ENCODE data around the gene C2orf15. TPM values are rescaled to one million over a fixed set of nuclear protein-coding genes. Genes with fewer than 3 reads are reported as not detected.
"Not testable (repeated sequence)": the region's sequence is repeated elsewhere in the genome, so short reads cannot be mapped to it uniquely, and the experiment has no call there.

Gene C2orf15
- polyA plus RNA-seq, 3 donors = 0.76 to 1.8 TPM; not detected in 1

GRCh38 chr2:99156891-99157290, 15.4 kb downstream of the C2orf15 start:
- H3K27ac ChIP-seq (ENCODE audit: low read depth, low read length) = no peak overlapping the region
- 55 to 73% (median 56%) methylated on average over 1 of the region's 1 CpG for WGBS, 3 donors

DNA sequence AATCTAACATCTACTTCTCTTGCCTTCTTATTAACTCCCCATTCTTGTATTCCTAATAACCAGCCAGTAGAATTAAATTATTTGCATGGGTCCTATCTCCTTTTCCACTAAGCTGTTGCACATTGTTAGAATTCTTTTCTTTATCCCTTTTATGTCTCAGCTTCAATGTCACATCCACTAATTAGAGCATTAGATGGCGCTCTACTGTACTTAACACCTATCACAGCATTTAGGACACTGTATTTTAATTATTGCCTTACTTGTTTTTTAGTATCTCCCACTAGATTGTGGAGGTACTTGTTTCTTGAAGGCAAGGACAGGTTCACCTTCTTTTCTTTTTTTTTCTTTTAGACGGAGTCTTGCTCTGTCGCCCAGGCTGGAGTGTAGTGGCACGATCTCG, 17.1 kb downstream of the C2orf15 start:
- no peak overlapping the region for H3K27ac ChIP-seq (ENCODE audit: low read depth, low read length)
- WGBS, 3 donors = 94 to 95% (median 94%) methylated on average over 5 of the region's 5 CpGs

GRCh38 chr2:99159594-99159993, 18.1 kb downstream of the C2orf15 start:
- H3K27ac ChIP-seq (ENCODE audit: low read depth, low read length) = no peak overlapping the region
- WGBS, 3 donors = 90 to 94% (median 91%) methylated on average over 4 of the region's 4 CpGs

GRCh38 chr2:99166218-99166617, 24.7 kb downstream of the C2orf15 start:
- 85 to 88% (median 87%) methylated on average over 5 of the region's 5 CpGs for WGBS, 3 donors
- no peak overlapping the region for H3K27ac ChIP-seq (ENCODE audit: low read depth, low read length)

GRCh38 chr2:99169534-99169933, 28.0 kb downstream of the C2orf15 start:
- H3K27ac ChIP-seq (ENCODE audit: low read depth, low read length) = no peak overlapping the region
- 51 to 63% (median 59%) methylated on average over 1 of the region's 1 CpG for WGBS, 3 donors

DNA sequence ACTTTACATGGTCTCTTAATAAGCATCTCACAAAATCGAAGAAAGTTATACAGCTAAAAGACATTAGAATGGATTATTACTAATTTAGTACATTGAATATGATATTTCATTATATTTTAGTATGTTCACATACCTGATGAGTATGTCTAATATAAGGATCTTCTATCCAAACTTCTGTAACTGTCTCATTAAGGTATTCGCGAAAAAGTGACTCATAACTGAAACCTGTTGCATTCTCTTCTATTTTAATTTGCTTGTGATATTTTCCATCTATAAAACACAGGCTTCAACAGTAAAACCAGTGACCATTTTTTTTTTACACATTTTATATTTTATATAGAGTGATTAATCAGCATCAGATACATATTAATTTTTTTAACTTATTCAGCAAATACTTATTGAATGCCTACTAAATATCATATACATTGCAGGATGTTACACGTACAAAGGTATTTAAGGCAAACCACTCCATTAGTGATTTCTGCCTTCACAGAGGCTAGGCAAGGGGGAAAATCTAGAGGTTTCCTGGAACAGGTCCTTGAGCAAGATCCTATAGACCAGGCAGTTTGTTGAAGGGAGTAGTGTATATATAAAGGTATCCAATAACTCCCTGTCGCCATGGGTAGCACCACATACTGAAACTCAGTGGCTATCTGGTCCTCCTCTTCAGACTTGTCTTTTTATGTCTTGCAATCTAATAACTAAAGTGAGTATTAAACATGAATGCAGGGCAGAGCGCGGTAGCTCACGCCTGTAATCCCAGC, 30.1 kb downstream of the C2orf15 start:
- H3K27ac ChIP-seq (ENCODE audit: low read depth, low read length) = no peak overlapping the region
- 97 to 98% (median 97%) methylated on average over 8 of the region's 8 CpGs for WGBS, 3 donors

DNA sequence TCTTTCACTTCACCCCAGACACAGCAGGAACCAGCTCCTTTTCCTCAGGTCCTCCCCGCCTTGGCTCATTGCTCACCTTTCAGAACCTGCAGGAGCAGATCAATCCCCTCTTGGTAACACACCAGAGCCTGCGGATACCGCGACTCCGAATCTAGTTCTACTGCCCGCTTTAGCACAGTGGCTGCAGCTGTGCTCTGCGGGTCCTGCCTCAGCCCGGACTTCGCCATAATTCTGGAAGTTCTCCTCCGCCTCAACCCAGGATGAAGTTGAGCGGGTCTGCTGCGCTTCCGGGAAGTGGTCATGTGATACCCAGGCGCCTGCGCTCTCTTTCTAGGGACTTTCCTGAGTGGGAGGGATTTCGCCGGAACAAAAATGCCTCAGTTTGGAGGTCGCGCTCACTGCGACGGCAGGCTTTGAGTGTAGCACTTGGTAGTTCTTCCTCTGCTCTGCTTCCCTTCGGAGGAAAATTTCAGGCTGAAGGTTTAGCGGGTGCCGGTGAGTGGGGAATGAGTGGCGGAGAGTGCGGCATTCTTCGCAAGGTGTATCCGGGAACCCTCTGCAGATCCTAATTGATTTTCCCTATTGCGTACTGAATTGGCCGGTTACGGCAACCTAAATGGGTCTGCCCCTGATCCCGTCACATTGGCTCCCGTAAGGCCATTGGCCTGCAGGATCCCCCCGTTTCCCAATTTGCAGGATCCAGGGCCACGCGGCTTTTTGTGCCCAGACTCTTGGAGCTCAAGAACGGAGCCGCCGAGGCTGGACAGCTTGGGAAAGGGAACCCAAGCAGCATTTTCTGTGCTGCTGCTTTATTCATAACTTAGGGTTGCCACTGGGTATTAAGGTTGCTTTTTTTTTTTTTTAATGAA, 39.5 kb downstream of the C2orf15 start, which contains the start of the genes MITD1 and MRPL30:
MITD1 (minus strand) TSS at position 304 of the 869 bp plus-strand sequence; CDS start at position 227, 77 bp downstream.
MRPL30 (plus strand) TSS at position 430 of the 869 bp plus-strand sequence. CDS start 5,020 bp downstream, outside the sequence.
- no peak within 1 kb of the TSS for H3K27ac ChIP-seq (ENCODE audit: low read depth, low read length)
- WGBS, 3 donors = 0% methylated on average over 39 of the region's 39 CpGs

GRCh38 chr2:99181624-99182000, 40.1 kb downstream of the C2orf15 start:
- H3K27ac ChIP-seq (ENCODE audit: low read depth, low read length) = no peak overlapping the region
- 1 to 7% (median 5%) methylated on average over 4 of the region's 4 CpGs for WGBS, 3 donors

- H3K27ac ChIP-seq (ENCODE audit: low read depth, low read length) = no peak overlapping the region
- 90 to 95% (median 93%) methylated on average over 3 of the region's 3 CpGs for WGBS, 3 donors
Measured at GRCh38 chr2:99183025-99183424, 41.5 kb downstream of the C2orf15 start.

DNA sequence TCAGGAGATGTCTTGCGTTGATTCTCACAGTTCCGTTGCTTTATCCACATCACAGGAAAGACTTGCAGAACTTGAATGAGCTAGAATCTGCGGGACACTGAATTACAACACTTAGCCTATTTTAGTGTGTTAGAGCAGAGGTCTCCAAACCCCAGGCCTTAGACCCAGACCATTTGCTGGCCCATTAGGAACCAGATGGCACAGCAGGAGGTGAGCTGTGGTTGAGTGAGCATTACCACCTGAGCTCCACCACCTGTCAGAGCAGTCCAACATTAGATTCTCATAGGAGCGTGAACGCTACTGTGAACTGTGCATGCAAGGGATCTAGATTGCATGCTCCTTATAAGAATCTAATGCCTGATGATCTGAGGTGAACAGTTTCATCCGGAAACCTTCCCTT, 43.3 kb downstream of the C2orf15 start:
- H3K27ac ChIP-seq (ENCODE audit: low read depth, low read length) = no peak overlapping the region
- 59 to 76% (median 61%) methylated on average over 6 of the region's 6 CpGs for WGBS, 3 donors

DNA sequence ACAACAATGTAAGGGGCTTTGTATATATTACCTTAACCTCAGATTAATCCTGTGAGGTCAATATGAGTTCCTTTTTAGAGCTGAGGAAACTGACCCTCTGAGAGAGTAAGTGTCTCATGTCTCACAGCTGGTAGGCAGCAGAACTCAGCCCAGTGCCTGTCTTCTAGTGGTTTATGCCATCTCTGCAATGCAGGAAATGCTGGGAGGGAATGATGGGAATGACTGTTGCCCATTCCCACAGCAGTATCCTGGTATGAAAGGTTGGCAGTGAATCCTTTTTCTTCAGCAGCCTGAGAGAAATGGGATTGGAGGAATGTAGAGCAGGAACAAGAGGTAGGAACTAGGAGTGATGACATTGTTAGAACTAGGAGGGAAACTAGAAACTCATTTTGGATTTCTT, 45.5 kb downstream of the C2orf15 start:
- H3K27ac ChIP-seq (ENCODE audit: low read depth, low read length) = no peak overlapping the region

DNA sequence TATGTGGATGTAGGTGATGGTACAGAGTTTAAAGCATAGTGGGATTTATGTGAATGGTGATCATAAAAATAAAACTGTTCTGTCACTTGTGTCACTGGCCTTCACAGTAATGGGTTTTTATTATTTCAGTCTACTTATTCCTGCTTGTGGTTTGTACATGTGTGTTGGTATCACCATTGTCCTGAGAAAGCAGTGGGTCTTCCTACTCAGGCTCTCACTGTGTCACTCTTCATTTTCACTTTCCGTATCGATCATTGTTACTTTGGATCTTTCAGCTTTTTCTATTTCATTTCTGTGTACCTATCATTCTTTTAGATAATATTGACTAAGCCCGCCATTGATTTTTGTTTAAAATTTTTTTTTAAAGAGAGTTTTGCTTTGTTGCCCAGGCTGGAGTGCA, 46.9 kb downstream of the C2orf15 start:
- H3K27ac ChIP-seq (ENCODE audit: low read depth, low read length) = no peak overlapping the region
- 91 to 97% (median 96%) methylated on average over 3 of the region's 3 CpGs for WGBS, 3 donors

- WGBS, 3 donors = 71 to 81% (median 80%) methylated on average over 1 of the region's 1 CpG
- H3K27ac ChIP-seq (ENCODE audit: low read depth, low read length) = no peak overlapping the region
Measured at GRCh38 chr2:99190548-99190947, 49.0 kb downstream of the C2orf15 start.

- H3K27ac ChIP-seq (ENCODE audit: low read depth, low read length) = not testable (repeated sequence)
- WGBS, 3 donors = 95 to 100% (median 97%) methylated on average over 4 of the region's 4 CpGs
Measured at GRCh38 chr2:99192364-99192763, 50.9 kb downstream of the C2orf15 start.

- 83 to 92% (median 88%) methylated on average over 6 of the region's 6 CpGs for WGBS, 3 donors
- H3K27ac ChIP-seq (ENCODE audit: low read depth, low read length) = no peak overlapping the region
Measured at GRCh38 chr2:99198103-99198841, 56.8 kb downstream of the C2orf15 start.

GRCh38 chr2:99200076-99200800, 58.7 kb downstream of the C2orf15 start:
- whole genome bisulfite sequencing, 3 donors = 79 to 86% (median 79%) methylated on average over 7 of the region's 7 CpGs
- H3K27ac ChIP-seq (ENCODE audit: low read depth, low read length) = no peak overlapping the region
